Upper lobe of left lung (tissue), 6 donors: ENCODE results near the gene PDXK. TPM values are rescaled to one million over a fixed set of nuclear protein-coding genes. Genes with fewer than 3 reads are reported as not detected.
A peak's percentile ranks its signal among the peaks of the same experiment; 100 is the strongest.

Source experiments
- ATAC-seq, 2 donors: fragments of 200-7000 bp; cut with Tn5 transposase; one replicate each; pipeline ENCODE4 v1.9.1; 2022; ENCODE audit warnings: mild to moderate bottlenecking in 2 of 2, moderate library complexity in 2 of 2; ENCODE audit not compliant: low FRiP score in 2 of 2
- DNase-seq, 2 donors: peaks; one replicate each; pipeline ENCODE4 v3.0.0-alpha.2; 2019 to 2020
- H3K27ac ChIP-seq, 4 donors: fragments of 200-600 bp; sonication (generic); one replicate each; pipeline ENCODE4 v1.5.1; 2016 to 2019
- H3K27me3 ChIP-seq, 4 donors: fragments of 200-600 bp; sonication (generic); one replicate each; pipeline ENCODE4 v1.5.1; 2017 to 2019
- H3K36me3 ChIP-seq, 4 donors: fragments of 200-600 bp; sonication (generic); one replicate each; pipeline ENCODE4 v1.5.1; 2016 to 2019
- H3K4me1 ChIP-seq, 4 donors: fragments of 200-600 bp; sonication (generic); one replicate each; pipeline ENCODE4 v1.5.1; 2018 to 2019
- H3K4me3 ChIP-seq, 4 donors: fragments of 200-600 bp; sonication (generic); one replicate each; pipeline ENCODE4 v1.5.1; 2017 to 2019; ENCODE audit warnings: mild to moderate bottlenecking in 2 of 4, moderate library complexity in 1 of 4
- H3K9me3 ChIP-seq, 4 donors: fragments of 200-600 bp; sonication (generic); one replicate each; pipeline ENCODE4 v1.5.1; 2018 to 2019
- CTCF ChIP-seq, 6 experiments: fragments of 450-650 bp in 4 of 6; fragments of 200-600 bp in 2 of 6; sonication (generic) in 2 of 6; IDR thresholded peaks; one replicate each; pipeline ENCODE4 v1.5.1; 2016 to 2019; ENCODE audit warnings: antibody characterized with exemption in 6 of 6
- EP300 ChIP-seq, 4 donors: sonication (generic); formaldehyde crosslinking; IDR thresholded peaks; one replicate each; pipeline ENCODE4 v1.5.1; 2017; ENCODE audit warnings: antibody characterized with exemption in 4 of 4, control low read depth in 2 of 4
- POLR2A ChIP-seq, 4 donors: fragments of 450-650 bp; IDR thresholded peaks; one replicate each; pipeline ENCODE4 v1.5.1; 2016 to 2017; ENCODE audit warnings: antibody characterized with exemption in 4 of 4, mild to moderate bottlenecking in 2 of 4
- POLR2AphosphoS5 ChIP-seq, 2 donors: sonication (generic); formaldehyde crosslinking; IDR thresholded peaks; one replicate each; pipeline ENCODE4 v1.5.1; 2017; ENCODE audit warnings: antibody characterized with exemption in 2 of 2
- WGBS, 2 donors: methylation state at CpG; one replicate each; pipeline ENCODE4 v1.1.5; 2017 to 2018; 5-methylcytosine and 5-hydroxymethylcytosine counted together
- total RNA-seq, 6 donors: library from RNA; depleted of rRNA in 4 of 6; stranded (reverse); fragments of >200 nt in 4 of 6; gene quantifications; one replicate each; pipeline versions ENCODE4 v1.1.0 to v1.2.1, GENCODE V29; 2016 to 2021
- donor health status: DM: no; HTN: no; CAD: no; lungs with moderate emphysema.
- donor health status: DM: no; HTN: yes; CAD: no; lungs with severe emphysema.

PDXK gene
- total RNA-seq, 6 donors from 2014 or later: 105 to 301 (median 207) TPM

DNA sequence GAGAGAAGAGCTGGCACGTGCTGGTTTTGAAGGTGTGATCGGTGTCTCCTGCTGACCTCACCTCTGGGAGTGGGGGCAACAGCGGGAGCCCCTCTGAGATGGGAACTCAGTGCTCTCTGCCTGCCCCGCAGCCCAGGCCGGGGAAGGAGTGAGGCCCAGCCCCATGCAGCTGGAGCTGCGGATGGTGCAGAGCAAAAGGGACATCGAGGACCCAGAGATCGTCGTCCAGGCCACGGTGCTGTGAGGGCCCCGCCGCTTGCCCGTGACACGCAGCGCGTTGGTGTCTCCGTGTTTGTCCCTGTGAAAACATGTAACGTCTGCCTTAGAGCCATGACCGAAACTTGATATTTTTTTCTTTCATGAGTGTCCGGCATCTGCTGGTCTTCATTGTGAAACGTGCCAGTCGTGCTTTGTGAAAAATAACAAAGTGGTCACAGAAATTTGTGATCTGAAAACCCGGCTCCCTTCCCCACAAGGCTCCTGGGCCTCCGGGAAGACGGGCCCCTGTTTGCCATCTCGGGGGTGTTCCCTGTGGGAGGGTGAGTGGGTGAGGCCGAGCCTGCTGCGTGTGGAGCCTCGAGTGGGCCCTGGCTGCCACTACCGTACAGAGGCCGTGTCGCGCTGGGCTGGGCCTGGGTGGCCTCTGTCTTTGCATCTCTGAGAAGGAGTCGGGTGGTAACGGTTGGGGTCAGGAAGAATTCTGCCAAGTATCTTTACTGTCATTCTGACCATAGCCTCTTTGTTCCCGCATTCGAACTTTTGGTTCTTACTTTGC, 37.1 kb downstream of the PDXK start:
- no peaks in the 10 kb centered on the region for H3K9me3 ChIP-seq
- peaks cover 13 to 23% (median 19%) of the 10 kb centered on the region in 4 donors for H3K4me1 ChIP-seq
- H3K36me3 ChIP-seq: peaks cover 0 to 81% (median 73%) of the 10 kb centered on the region in 4 donors
- ATAC-seq: no peak
- H3K27me3 ChIP-seq: no peaks in the 10 kb centered on the region
- H3K4me3 ChIP-seq: no peak overlapping the region
- no peak for DNase-seq
- TF ChIP-seq CTCF (IDR thresholded peaks at IDR 0.05) (no peak), POLR2AphosphoS5 (IDR thresholded peaks at IDR 0.05) (no peak), EP300 (IDR thresholded peaks at IDR 0.05) (no peak), POLR2A (IDR thresholded peaks at IDR 0.05) (no peak)
- peak overlapping the region in 1 of 4 donors; percentile 85 for H3K27ac ChIP-seq
- WGBS, 2 donors: 94 to 95% methylated on average over 36 to 37 of the region's 37 CpGs

DNA sequence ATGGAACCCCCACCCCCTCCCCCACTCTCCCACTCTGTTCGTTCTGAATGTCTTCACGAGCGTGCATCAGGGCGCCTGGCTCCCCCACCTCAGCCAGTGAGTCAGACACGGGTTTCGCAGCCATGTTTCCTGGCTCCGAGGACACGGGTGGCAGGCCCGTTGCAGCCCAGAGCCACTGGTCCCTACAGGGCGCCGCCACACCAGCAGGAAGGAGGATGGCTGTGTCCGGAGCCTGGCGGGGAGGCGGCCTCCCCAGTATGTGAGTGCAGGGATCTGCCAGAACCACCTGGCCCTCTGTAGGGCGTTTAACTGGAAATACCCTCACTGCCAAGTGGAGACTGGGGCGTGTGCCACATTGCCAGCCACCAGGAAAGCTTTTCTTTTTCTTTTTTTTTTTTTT, 38.7 kb downstream of the PDXK start:
- WGBS, 2 donors: 63 to 90% methylated on average over 10 to 16 of the region's 16 CpGs
- TF ChIP-seq CTCF (IDR thresholded peaks at IDR 0.05) (no peak), POLR2AphosphoS5 (IDR thresholded peaks at IDR 0.05) (no peak), EP300 (IDR thresholded peaks at IDR 0.05) (no peak), POLR2A (IDR thresholded peaks at IDR 0.05) (no peak)
- Histone ChIP-seq H3K4me3 (no peak overlapping the region), H3K9me3 (no peaks in the 10 kb centered on the region), H3K36me3 (peaks cover 0 to 81% (median 74%) of the 10 kb centered on the region in 4 donors), H3K27ac (peak overlapping the region; percentile 78 to 85 (median 80)), H3K4me1 (peaks cover 13 to 23% (median 19%) of the 10 kb centered on the region in 4 donors), H3K27me3 (no peaks in the 10 kb centered on the region)
- ATAC-seq (no peak), DNase-seq (peak; percentile 64 to 72)

DNA sequence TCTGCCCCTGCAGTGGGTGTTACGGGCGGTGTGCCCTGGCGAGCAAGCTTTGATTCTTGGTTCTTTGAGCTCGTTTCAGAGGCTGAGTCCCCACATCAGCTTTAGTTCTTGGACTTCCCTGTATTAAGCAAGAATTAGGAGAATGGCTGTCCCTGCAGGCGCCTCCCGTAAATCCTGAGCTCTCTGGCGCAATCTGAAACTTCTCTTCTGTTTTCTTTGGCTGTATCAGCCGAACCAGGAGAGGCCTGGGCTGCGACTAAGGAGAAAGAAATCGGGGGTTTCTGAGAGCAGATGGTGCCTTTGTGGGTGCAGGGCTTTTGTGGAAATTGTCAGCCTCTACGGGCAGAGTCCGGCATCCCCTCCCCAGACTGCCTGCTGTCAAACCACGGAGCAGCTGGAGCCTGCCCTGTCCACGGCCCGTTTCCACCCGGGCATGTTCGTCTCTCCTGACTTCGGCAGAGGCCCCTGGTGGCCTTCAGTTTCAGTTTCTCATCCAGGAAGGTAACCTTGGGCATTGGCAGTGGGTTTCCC, 39.2 kb downstream of the PDXK start:
- peaks cover 0 to 81% (median 71%) of the 10 kb centered on the region in 4 donors for H3K36me3 ChIP-seq
- peak in 1 of 2 donors; percentile 34 for TF ChIP-seq POLR2AphosphoS5 (IDR thresholded peaks at IDR 0.05)
- no peak for TF ChIP-seq CTCF (IDR thresholded peaks at IDR 0.05)
- TF ChIP-seq POLR2A (IDR thresholded peaks at IDR 0.05): peak in 1 of 4 donors; percentile 19
- TF ChIP-seq EP300 (IDR thresholded peaks at IDR 0.05): peak in 1 of 4 donors; percentile 60
- H3K27me3 ChIP-seq: no peaks in the 10 kb centered on the region
- H3K4me1 ChIP-seq: peaks cover 13 to 23% (median 19%) of the 10 kb centered on the region in 4 donors
- peak in 1 of 2 donors; percentile 41 for ATAC-seq
- WGBS, 2 donors: 45 to 49% methylated on average over 18 of the region's 18 CpGs
- H3K9me3 ChIP-seq: no peaks in the 10 kb centered on the region
- H3K4me3 ChIP-seq: peak overlapping the region in 3 of 4 donors; percentile 6 to 30 (median 25)
- peak overlapping the region; percentile 78 to 85 (median 80) for H3K27ac ChIP-seq
- DNase-seq: peak; percentile 58 to 64

DNA sequence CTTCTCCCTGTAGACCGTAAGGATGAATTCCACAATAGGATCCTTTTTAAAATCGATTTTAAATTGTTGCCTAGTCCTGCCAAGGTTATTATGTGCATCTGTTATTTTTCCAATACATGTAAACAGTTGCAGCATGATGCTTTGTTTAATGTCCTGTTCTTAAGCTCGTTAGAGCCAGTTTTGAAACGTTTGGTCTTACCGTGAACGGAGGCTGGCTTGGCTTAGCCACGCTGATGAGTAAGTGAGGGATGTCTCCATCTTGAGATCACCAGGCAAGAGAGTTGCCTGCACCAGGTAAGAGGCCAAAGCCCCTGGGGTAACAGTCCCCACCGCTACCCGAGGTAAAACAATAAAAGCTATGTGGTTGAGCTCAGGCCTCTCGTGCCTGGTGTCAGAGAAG, 39.9 kb downstream of the PDXK start:
- WGBS, 2 donors: 72 to 79% methylated on average over 10 of the region's 10 CpGs
- Histone ChIP-seq H3K9me3 (no peaks in the 10 kb centered on the region), H3K27me3 (no peaks in the 10 kb centered on the region), H3K4me3 (peak overlapping the region in 2 of 4 donors; percentile 25 to 30), H3K36me3 (peaks cover 0 to 78% (median 65%) of the 10 kb centered on the region in 4 donors), H3K27ac (peak overlapping the region; percentile 78 to 85 (median 80)), H3K4me1 (peaks cover 13 to 23% (median 19%) of the 10 kb centered on the region in 4 donors)
- no peak for DNase-seq
- no peak for TF ChIP-seq POLR2AphosphoS5 (IDR thresholded peaks at IDR 0.05)
- no peak for TF ChIP-seq POLR2A (IDR thresholded peaks at IDR 0.05)
- TF ChIP-seq CTCF (IDR thresholded peaks at IDR 0.05): no peak
- TF ChIP-seq EP300 (IDR thresholded peaks at IDR 0.05): no peak
- no peak for ATAC-seq
